DMS 273 (cell line): ENCODE results near the gene PLCL2.

Experiments
- DNase-seq: peaks from one replicate; lab custom pipeline; 2025; ENCODE audit not compliant: unreplicated experiment; lab: John Stamatoyannopoulos, UW

Gene PLCL2

DNA sequence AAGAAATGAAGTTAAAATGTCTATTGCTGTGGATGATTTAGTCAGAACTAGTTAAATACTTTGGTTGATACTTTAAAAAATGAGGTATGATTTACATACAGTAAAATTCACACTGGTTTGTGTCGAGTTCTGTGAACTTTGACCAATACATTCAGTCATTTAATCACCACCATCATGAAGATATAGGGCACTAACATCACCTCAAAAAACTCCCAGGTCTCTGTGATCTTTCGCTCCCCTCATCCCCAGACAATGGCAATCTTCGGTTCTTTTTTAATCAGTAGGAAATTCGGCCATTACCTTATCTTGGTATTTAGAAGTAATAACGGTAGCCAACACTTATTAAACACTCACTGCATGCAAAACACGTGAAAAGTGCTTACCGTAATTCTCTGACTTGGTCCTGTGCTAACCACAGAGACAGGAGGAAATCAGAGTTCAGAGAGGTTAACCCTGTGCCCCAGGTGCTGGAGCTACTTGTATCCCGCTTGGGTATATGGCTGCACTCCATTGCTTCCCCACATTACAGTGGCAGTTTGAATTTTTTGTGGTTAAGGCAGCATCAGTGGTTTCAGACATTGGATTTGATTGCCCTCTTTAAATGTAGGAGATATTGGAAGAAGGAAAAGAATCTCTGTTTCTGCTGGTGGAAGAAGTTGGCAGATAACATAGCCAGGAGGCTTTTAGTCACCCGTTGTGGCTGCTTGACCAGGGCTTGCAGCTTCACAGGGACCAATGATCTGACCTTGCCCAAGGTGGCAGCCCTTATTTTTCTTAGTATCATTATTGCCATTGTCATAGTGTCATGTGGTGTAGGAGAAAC, 4.2 kb downstream of the PLCL2 start:
- DNase-seq = no peak

DNA sequence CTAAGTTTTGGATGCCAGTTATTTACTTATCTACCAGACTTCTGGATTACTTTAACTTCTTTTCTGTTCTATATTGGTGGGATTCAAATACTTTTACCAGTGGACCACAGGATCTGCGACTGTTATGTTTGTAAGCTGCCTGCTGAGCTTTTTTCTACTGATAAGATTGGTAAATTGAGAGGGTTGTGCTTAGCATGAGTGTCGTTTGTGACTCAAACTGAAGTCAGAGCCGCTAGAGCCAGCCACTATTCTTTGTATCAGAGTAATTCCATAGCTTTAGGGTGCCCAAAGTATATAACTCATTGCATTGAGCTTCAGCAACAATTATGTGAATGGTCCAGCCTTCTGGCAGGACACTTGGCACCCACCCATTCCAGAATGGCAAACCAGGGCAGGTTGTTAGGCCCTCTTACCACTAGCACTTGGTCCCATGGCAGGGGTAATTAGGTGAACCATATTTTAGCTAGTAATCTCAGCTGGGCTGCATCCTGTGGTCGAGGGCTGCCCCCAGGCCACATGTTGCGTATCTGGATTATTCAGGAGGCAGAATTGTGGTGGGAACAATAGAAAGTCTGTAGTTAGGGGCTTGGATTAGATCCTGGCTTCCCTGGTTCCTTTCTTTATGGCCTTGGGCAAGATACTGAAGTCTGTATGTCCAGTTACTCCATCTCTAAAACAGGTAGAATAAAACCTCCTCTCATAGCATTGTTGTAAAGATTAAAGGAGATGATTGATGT, 6.0 kb downstream of the PLCL2 start:
- DNase-seq = peak; percentile 20

DNA sequence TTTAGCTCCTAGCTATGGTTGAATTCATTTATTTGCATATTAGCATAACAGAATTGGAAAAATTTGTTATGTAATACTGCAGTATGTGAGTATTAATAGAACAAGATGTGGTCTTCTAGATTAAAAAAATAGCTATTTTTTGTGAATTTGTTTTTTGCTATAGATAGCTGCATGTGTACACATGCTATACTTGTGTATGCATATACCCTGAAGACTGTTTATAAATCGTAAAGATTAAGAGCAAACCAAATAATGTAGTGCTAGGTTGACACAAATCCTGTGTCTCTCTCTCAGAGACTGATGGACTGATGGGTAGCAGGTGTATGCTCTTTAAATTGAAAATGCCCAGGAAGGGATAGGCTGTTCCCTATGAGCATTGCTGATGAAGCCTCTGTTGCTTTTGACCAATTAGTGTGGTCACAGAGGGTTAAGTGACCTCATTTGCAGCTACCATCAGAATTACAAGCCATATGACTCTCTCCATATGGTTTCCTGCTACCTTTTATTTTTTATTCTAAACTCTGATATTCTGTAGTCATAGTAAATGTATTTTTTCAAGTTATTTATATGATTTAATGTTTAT, 9.0 kb downstream of the PLCL2 start:
- no peak for DNase-seq

DNA sequence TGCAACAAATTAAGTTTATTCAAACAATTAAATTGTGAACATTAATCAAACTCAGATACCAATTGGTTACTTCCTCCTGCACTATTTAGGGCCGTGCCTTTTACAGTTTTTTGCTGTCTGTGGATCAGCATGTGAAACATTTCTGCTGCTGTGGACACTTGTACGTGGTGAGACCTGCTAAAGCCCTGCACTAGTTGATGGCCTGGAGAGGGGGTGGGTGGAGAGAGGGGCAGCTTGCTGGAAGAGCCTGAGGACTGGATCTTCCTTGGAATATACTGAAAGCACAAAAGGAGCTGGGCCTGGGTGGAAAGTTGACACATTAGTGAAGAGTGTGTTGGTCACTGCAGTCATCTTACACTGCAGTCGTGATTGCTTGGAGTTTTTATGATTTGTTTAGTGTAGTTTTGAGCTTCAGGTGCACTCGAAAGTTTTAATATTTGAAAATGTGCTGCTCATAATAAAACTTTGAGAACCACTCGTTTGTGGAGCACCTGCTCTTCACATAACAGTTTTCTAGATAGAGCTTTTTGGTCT, 11.4 kb downstream of the PLCL2 start:
- no peak for DNase-seq

DNA sequence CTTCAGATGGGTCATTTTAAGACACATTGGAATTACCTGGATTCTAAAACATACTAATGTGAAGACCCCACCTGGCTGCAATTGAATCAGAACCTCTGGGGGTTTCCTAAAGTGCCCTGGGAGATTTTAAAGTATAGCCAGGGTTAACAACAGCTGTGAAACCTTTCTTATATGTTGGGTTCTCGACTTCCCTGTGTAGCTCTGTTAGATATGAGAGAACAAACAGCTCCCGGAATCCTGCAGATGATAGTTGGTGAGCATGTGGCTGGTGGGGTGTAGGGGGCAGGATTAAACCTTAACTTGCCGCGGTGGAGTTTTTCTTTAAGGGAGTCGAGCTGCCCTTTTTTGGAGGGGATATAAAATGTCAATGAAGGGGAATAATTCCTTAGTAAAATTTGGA, 12.1 kb downstream of the PLCL2 start:
- DNase-seq = peak; percentile 25

DNA sequence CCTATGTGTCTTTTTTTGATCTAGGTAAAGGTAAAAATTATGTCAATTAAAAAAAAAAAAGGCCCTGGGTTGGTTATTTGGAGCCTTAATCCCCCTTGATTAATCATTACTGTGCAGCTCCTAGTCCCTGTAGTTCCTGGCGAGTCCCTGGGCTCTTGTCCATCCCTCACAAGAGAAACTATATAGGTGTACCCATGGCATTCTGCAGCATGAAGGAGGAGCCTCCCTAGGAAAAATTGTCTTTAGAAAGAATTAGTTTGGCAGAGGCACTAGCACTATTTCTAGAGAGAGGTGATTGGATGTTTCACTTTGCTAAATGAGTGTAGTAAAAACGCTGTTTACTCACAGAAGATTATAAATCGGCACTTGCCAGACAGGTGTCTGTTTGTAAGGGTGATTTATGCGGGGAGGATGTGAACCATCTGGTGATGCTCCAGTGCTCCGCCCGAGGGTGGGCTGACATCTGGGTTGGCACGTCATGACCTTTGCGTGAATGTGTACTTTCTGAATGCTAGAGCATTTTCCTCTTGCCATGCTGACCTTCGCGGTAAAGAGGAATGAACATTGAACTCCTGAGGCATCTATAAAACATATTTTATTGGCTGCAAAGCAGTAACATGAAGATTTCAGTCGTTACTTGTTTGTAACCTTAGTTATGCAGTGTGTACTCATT, 12.6 kb downstream of the PLCL2 start:
- peak; percentile 73 for DNase-seq

DNA sequence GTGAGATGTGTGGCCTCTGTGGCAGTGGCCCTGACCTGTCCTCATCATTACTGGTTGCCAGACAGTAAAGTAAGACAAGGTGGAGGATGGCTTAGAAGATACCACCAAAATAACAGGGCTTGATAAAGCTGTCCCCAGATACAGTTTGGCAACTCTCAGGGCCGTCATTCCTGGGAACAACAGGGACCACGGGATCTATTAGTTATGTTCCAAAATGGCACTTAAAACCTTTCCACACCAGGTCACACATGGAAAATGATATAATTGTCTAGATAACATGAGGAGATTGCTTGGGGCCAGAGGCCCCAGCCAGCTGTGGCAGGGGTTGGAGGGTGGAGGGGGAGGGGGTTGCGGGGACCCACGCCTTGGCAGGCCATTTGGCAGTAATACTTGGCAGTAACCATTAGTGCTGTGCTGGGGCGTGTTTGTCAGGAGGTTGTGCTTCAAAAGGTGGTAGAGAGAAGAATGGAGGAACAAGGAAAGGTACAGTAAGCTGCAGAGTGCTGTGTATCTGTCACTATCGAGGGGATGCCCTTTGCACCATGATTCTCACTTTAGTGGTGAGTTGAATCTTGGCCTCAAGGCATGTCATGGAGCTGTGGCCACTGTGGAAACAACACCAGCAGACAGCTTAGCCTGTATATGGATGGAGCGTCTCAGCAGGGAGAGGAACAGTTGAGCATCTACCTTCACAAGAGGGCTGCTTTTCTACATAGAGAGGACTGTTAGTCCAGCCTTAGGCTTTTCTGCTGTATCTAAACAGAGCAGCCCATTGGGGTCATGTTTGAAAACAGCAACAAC, 14.0 kb downstream of the PLCL2 start:
- DNase-seq = peak; percentile 19

DNA sequence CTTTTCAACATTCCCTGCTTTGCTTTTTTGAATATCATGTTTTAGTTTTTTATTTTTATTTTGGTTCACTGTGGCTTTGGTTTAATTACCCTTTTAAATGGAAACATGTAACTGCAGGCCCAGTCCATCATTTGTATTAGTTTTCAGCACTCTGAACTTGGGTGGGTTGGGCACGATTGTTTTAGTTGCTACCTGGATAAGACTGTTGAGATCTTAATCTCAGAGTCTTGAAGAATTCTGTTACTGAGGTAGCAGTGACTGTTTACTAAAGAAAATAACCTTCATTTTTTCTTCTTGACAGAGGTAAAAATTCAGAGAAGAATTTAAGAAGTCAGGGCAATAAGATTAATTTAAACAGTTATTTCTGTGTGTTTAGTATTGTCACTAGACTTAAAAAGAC, 15.2 kb downstream of the PLCL2 start:
- no peak for DNase-seq

DNA sequence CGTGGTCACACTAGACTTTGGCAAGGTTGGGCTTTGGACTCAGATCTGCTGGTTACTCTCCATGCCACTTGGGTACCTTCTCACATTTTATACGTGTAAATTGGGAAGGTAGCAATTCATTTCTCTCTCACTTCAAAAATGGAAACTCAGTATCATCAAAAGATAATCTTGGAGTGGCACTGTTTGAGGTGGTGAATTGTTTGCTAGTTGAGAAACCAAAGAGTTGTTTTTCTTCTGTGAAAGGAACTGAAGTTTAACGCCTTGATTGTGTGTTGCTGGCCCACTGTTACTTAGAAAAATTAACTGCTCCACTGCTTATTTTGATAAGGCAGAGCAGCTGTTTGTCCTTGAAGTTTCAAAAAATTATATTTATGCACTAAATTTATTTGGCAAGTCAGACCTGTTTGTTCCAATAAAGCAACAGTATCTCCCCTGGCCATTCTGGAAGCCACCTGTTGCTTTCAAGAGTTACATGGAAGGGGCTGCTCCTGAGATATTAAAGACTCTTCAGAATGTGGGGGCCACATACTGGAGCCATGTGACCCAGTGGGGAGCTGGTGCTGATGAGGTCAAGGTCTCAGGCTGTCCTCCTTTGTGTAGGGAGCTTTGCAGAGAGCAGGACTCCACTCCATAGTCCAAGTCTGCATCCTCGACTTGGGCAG, 16.2 kb downstream of the PLCL2 start:
- no peak for DNase-seq

DNA sequence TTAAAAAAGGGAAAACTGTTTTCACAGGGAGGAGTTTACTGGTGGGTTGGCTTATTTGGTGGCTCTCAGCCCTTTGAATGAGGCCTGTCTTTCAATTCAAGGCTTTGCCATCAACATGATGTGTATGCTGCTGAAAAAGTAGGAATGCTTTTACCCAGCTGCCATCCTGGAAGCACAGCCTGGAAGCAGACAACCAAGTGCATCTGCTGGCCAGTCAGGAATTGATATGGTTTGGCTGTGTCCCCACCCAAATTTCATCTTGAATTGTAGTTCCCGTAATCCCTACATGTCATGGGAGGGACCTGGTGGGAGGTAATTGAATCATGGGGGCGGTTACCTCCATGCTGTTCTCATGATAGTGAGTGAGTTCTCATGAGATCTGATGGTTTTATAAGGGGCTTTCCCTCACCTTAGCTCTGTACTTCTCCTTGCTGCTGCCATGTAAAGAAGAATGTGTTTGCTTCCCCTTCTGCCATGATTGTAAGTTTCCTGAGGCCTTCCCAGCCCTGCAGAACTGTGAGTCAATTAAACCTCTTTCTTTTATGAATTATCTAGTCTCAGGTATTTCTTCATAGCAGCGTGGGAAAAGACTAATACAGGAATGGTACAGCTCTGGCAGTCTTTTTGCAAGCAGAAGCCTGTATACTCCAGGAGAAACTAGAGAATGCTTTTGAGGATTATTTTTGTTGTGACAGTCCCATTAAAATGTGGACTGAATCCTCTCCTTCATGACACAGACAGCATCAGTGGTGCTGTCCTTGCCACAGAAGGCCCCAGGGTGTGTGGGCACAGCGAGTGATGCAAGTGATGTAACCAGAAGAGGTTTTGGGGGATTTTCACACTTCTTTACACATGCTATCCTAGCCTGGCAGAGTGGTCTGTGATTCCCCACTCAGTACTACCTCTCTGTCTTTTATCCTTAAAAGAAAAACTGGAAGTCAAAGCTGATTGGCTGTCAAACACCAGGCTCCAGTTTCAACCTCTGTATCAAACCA, 20.0 kb downstream of the PLCL2 start:
- peak; percentile 21 for DNase-seq

DNA sequence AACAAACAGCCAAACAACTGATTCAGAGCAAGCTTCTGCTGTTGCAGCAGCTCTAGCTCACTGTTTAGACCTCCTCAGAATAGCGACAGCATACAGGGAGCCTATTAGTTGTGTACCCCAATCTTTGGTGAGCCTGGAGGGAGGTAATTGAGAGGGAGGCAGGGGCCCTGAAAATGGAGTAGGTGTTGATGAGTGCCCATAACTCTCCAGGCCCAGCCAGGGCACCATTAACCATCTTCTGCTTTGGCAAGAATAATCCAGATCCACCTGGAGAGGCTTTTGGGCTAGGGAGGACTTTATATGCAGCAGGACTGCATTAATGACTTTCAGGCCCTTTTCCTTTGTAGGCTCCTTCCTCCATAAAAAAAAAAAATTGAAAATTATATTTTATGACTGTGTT, 20.9 kb downstream of the PLCL2 start:
- peak; percentile 38 for DNase-seq

DNA sequence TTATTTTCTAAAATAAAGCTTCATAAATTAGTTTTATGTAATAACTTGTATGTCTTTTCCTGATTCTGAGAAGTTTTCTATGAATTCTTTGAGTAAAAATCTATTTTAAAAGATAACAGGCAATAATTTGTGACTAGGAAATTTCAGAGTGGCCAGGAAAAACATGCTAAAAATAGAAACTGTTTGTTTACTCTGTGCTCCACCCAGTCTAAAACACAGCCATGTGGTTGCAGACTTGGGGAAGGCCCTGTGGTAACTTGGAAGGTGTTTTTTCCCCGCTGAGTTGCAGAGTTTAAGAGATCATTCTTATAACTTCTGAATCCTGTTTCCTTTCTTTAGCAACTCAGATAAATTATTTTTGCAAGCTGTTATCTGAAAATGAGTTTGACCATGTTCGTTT, 21.9 kb downstream of the PLCL2 start:
- peak; percentile 67 for DNase-seq

DNA sequence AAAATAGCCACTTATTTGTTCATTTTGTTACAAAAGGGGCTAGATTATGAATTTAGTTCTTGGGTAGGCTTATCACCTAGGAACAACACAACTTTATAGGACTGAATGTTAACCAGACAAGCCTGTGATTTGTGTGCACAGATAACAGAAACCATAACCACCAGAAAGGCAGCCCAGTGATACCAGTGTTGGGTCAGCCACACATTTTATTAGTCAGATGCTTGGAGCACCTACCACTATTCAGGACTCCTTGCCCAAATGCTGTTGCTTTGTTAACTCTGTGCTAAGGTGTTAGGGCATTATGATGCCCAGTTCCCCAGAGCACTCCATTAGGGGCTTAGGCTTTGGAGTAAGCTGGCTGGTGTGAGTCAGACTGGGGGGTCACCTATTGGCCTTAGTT, 22.5 kb downstream of the PLCL2 start:
- DNase-seq = no peak

DNA sequence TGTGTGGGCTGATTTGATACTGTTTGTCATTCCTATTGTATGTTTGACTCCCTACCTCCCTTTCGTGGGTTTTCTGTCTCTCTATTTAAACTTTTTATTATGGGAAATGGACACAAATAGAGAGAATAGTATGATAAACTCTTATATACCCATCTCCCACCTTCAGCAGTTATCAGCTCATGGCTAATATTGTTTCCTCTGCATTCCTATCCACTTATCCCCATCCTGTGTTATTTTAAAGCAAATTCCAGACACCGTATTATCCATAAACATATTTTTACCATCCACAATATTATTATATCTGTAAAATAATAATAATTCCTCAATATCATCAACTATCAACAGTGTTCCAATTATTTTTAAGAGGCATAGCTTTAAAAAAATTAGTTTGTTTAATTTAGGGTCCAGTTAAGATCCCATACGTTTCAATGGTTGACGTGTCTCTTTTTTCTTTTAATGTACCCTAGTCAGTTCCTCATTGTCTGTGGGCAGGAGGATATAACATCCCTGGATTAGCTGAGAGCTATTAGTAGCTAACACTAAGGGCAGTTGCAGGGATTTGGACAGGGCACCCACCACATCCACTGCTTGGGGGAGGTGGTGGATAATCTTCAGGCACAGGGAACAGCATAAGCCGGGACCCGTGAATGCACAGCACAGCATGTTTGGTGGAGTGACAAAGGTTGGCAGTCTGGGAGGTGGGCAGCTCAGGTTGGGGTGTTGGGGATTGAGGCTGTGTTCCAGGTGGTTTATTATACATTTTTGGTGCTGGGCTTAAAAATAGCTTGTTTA, 23.5 kb downstream of the PLCL2 start:
- no peak for DNase-seq

DNA sequence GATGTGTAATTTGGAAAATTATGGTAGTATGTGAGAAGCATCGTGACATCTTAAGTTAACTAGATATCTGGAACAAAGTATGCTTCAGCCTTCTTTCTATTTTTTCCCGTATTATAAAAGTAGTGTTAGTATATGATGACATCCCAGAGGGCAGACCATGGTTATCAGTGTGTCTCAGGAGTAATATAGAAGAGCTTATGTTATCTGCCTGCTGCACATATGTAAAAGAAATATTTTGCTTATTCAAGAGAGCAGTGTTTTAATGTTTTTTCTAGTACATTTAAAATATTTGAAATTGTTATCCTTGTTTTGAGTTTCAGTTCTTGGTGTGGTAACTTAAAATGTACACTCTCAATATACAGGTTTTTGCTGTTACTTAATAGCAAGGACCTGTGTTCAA, 24.1 kb downstream of the PLCL2 start:
- DNase-seq = no peak

DNA sequence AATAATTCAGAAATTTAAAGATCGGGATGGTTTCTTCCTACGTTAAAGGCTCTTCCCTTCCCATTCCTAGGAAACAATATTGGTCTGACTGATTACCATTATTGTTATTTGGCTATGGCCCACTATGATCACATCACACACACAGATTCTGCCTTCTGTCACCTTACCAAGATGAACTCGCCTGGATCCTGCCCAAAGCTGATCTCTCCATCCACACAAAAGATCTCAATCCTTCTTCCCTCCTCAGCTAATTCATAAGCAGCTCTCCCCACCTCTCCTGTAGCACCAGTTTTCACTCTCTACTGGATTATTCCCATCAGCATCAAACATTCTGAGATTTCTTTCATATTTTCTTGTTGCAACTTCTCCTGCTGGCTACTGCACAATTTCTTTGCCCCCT, 25.0 kb downstream of the PLCL2 start:
- no peak for DNase-seq

DNA sequence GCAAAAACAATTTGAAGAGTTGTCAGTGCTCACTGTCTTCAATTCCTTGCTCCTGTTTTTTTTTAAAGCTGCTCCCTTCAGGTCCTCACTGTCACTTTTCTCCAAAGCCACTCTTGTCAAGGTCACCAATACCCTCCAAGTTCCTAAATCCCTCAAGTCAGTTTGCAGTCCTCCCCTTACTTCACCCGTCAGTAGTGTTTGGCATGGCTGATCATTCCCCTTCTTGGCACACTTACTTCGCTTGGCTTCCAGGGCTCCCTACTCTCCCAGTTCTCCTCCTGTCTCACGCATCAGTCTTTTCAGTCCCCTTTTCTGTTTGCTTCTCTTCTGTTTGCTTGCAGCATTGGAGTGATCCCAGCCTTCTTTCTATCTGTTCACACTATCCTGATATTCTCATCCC, 25.5 kb downstream of the PLCL2 start:
- DNase-seq = no peak

DNA sequence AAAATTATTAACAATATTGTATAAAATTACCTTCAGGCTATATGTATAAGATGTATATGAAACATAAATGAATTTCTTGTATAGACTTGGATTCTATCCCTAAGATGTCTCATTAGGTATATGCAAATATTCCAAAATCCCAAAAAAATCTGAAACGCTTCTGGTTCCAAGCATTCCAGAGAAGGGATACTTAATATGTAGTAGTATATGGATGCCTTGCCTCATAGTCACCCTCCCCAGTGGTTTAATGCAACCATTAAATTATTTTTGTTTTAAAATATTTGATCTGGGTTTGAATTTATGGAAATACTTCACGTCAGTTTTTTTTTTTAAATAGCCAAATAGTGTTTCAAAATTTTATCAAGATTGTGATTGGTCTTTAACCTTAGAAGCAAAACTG, 27.2 kb downstream of the PLCL2 start:
- DNase-seq = no peak
